ENCODE measurements around the gene ZFPL1. TPM values are rescaled to one million over a fixed set of nuclear protein-coding genes. Genes with fewer than 3 reads are reported as not detected.

ZFPL1 gene
- polyA plus RNA-seq, 1 donor: 35.8 TPM

- Histone ChIP-seq H3K9me3 (ENCODE audit: control insufficient read depth, low read depth, low read length) (no peaks in the 10 kb centered on the region), H3K27me3 (ENCODE audit: control insufficient read depth, insufficient read depth, low read length) (no peaks in the 10 kb centered on the region)
- WGBS (ENCODE audit: insufficient coverage, low lambda C conversion rate): no CpG with 5 or more reads among the region's 3 CpGs
Observed at GRCh38 chr11:65059523-65059922, 24.5 kb upstream of the ZFPL1 start.

GRCh38 chr11:65059959-65060824 is 23.8 kb upstream of the ZFPL1 start:
- Histone ChIP-seq H3K9me3 (ENCODE audit: control insufficient read depth, low read depth, low read length) (no peaks in the 10 kb centered on the region), H3K36me3 (ENCODE audit: control insufficient read depth, insufficient read depth, low read length) (no peaks in the 10 kb centered on the region), H3K27me3 (ENCODE audit: control insufficient read depth, insufficient read depth, low read length) (no peaks in the 10 kb centered on the region), H3K4me1 (ENCODE audit: control insufficient read depth, insufficient read depth, low read length) (peaks cover 20% of the 10 kb centered on the region), H3K4me3 (ENCODE audit: low read length) (no peak overlapping the region), H3K27ac (ENCODE audit: low read length) (no peak overlapping the region)
- peak in 1 of 2 donors; percentile 61 for DNase-seq
- no CpG with 5 or more reads among the region's 10 CpGs for WGBS (ENCODE audit: insufficient coverage, low lambda C conversion rate)

More at GRCh38 chr11:65059523-65059922, 24.5 kb upstream of the ZFPL1 start:
- no peak for DNase-seq
- no peak overlapping the region for H3K27ac ChIP-seq (ENCODE audit: low read length)
- peaks cover 21% of the 10 kb centered on the region for H3K4me1 ChIP-seq (ENCODE audit: control insufficient read depth, insufficient read depth, low read length)
- H3K4me3 ChIP-seq (ENCODE audit: low read length): no peak overlapping the region
- no peaks in the 10 kb centered on the region for H3K36me3 ChIP-seq (ENCODE audit: control insufficient read depth, insufficient read depth, low read length)

- no peak overlapping the region for H3K27ac ChIP-seq (ENCODE audit: low read length)
- 75% methylated on average over 2 of the region's 9 CpGs for WGBS (ENCODE audit: insufficient coverage, low lambda C conversion rate)
- H3K4me3 ChIP-seq (ENCODE audit: low read length): no peak overlapping the region
- no peaks in the 10 kb centered on the region for H3K27me3 ChIP-seq (ENCODE audit: control insufficient read depth, insufficient read depth, low read length)
- H3K36me3 ChIP-seq (ENCODE audit: control insufficient read depth, insufficient read depth, low read length): no peaks in the 10 kb centered on the region
- no peak for DNase-seq
- H3K4me1 ChIP-seq (ENCODE audit: control insufficient read depth, insufficient read depth, low read length): peaks cover 26% of the 10 kb centered on the region
- H3K9me3 ChIP-seq (ENCODE audit: control insufficient read depth, low read depth, low read length): no peaks in the 10 kb centered on the region
Observed at GRCh38 chr11:65060913-65061408, 23.1 kb upstream of the ZFPL1 start.

- Histone ChIP-seq H3K27ac (ENCODE audit: low read length) (no peak overlapping the region), H3K4me1 (ENCODE audit: control insufficient read depth, insufficient read depth, low read length) (peaks cover 28% of the 10 kb centered on the region), H3K36me3 (ENCODE audit: control insufficient read depth, insufficient read depth, low read length) (no peaks in the 10 kb centered on the region), H3K4me3 (ENCODE audit: low read length) (no peak overlapping the region), H3K27me3 (ENCODE audit: control insufficient read depth, insufficient read depth, low read length) (no peaks in the 10 kb centered on the region), H3K9me3 (ENCODE audit: control insufficient read depth, low read depth, low read length) (no peaks in the 10 kb centered on the region)
- DNase-seq: no peak
- no CpG with 5 or more reads among the region's 3 CpGs for WGBS (ENCODE audit: insufficient coverage, low lambda C conversion rate)
Observed at GRCh38 chr11:65063532-65063931, 20.5 kb upstream of the ZFPL1 start.

GRCh38 chr11:65064847-65065240 is 19.2 kb upstream of the ZFPL1 start:
- Histone ChIP-seq H3K4me1 (ENCODE audit: control insufficient read depth, insufficient read depth, low read length) (peaks cover 30% of the 10 kb centered on the region), H3K36me3 (ENCODE audit: control insufficient read depth, insufficient read depth, low read length) (no peaks in the 10 kb centered on the region), H3K4me3 (ENCODE audit: low read length) (no peak overlapping the region), H3K9me3 (ENCODE audit: control insufficient read depth, low read depth, low read length) (no peaks in the 10 kb centered on the region), H3K27ac (ENCODE audit: low read length) (no peak overlapping the region), H3K27me3 (ENCODE audit: control insufficient read depth, insufficient read depth, low read length) (no peaks in the 10 kb centered on the region)
- 93% methylated on average over 3 of the region's 4 CpGs for WGBS (ENCODE audit: insufficient coverage, low lambda C conversion rate)
- no peak for DNase-seq

DNA sequence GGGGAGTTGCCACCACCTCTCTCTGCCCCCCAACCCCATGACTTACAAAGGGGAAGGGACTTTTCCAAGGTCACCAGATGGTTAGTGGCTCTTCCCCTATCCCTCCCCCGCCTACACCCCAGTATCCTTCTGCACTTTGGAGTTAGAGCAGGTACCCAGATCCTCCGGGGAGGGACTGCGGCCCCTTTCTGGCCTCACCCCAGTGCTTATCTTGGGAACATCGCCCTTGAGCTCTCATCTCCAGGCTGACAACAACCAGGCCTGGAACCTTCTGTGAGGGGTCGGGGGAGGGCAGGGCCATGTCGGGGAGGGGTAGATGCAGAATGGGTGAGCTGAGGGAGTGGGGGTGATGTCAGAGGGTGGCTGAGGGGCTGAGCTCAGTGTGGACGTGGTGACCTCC is 18.2 kb upstream of the ZFPL1 start:
- no peak overlapping the region for H3K4me3 ChIP-seq (ENCODE audit: low read length)
- peaks cover 25% of the 10 kb centered on the region for H3K4me1 ChIP-seq (ENCODE audit: control insufficient read depth, insufficient read depth, low read length)
- peak in 1 of 2 donors; percentile 50 for DNase-seq
- no peaks in the 10 kb centered on the region for H3K9me3 ChIP-seq (ENCODE audit: control insufficient read depth, low read depth, low read length)
- no peaks in the 10 kb centered on the region for H3K36me3 ChIP-seq (ENCODE audit: control insufficient read depth, insufficient read depth, low read length)
- peak overlapping the region; percentile 25 for H3K27ac ChIP-seq (ENCODE audit: low read length)
- no CpG with 5 or more reads among the region's 7 CpGs for WGBS (ENCODE audit: insufficient coverage, low lambda C conversion rate)
- no peaks in the 10 kb centered on the region for H3K27me3 ChIP-seq (ENCODE audit: control insufficient read depth, insufficient read depth, low read length)

DNA sequence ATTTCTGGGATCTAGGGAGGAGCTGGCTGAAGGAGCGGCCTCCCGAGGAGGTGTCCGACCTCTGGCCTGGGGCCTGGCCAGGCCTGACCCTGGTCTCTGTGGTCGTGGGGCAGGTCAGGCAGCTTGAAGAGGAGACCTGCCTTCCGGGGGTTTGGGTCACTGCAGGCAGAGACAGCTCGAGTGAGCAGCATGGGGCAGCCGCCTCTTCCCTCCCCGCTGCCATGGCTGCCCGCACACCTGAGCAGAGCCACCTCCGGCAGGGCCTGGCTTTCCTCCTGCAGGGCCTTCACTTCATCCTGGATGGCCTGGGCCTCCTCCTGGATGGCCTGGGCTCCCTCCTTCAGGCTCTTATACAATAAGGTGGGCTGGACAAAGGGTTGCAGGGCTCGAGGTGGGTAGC is 17.7 kb upstream of the ZFPL1 start:
- no peak overlapping the region for H3K4me3 ChIP-seq (ENCODE audit: low read length)
- WGBS (ENCODE audit: insufficient coverage, low lambda C conversion rate): no CpG with 5 or more reads among the region's 11 CpGs
- H3K27me3 ChIP-seq (ENCODE audit: control insufficient read depth, insufficient read depth, low read length): no peaks in the 10 kb centered on the region
- peak overlapping the region; percentile 25 for H3K27ac ChIP-seq (ENCODE audit: low read length)
- no peaks in the 10 kb centered on the region for H3K36me3 ChIP-seq (ENCODE audit: control insufficient read depth, insufficient read depth, low read length)
- H3K4me1 ChIP-seq (ENCODE audit: control insufficient read depth, insufficient read depth, low read length): peaks cover 25% of the 10 kb centered on the region
- DNase-seq: no peak
- H3K9me3 ChIP-seq (ENCODE audit: control insufficient read depth, low read depth, low read length): no peaks in the 10 kb centered on the region

DNA sequence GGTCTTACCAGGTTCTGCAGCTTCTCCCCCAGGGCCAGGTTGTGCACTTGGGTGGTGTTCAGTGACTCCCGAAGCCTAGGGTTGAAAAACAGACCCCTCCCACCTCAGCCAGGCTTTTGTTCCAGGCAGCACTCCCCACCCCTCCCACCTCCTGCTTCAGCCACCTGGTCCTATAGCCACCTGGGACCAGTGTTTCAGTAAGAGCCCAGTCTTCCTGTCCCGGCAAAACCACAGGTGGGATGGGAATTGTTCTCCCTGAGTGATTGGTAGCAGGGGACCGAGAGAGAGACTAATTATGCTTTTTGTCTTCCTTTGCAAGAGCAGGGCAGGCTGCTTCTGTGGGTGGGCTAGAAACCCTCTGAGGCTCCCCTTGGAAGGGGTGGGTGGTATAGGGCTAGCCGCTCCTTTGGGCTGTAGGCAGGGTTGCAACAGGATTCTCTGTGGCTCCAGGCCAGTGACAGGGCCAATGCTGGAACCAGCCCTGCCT is 17.2 kb upstream of the ZFPL1 start:
- no peaks in the 10 kb centered on the region for H3K9me3 ChIP-seq (ENCODE audit: control insufficient read depth, low read depth, low read length)
- WGBS (ENCODE audit: insufficient coverage, low lambda C conversion rate): no CpG with 5 or more reads among the region's 4 CpGs
- DNase-seq: no peak
- no peaks in the 10 kb centered on the region for H3K36me3 ChIP-seq (ENCODE audit: control insufficient read depth, insufficient read depth, low read length)
- peaks cover 25% of the 10 kb centered on the region for H3K4me1 ChIP-seq (ENCODE audit: control insufficient read depth, insufficient read depth, low read length)
- no peaks in the 10 kb centered on the region for H3K27me3 ChIP-seq (ENCODE audit: control insufficient read depth, insufficient read depth, low read length)
- no peak overlapping the region for H3K4me3 ChIP-seq (ENCODE audit: low read length)
- no peak overlapping the region for H3K27ac ChIP-seq (ENCODE audit: low read length)

GRCh38 chr11:65067446-65067845 is 16.6 kb upstream of the ZFPL1 start:
- H3K36me3 ChIP-seq (ENCODE audit: control insufficient read depth, insufficient read depth, low read length): no peaks in the 10 kb centered on the region
- H3K27me3 ChIP-seq (ENCODE audit: control insufficient read depth, insufficient read depth, low read length): no peaks in the 10 kb centered on the region
- H3K4me3 ChIP-seq (ENCODE audit: low read length): no peak overlapping the region
- no peak overlapping the region for H3K27ac ChIP-seq (ENCODE audit: low read length)
- WGBS (ENCODE audit: insufficient coverage, low lambda C conversion rate): no CpG with 5 or more reads among the region's 10 CpGs
- no peaks in the 10 kb centered on the region for H3K9me3 ChIP-seq (ENCODE audit: control insufficient read depth, low read depth, low read length)
- H3K4me1 ChIP-seq (ENCODE audit: control insufficient read depth, insufficient read depth, low read length): peaks cover 25% of the 10 kb centered on the region
- DNase-seq: no peak

- Histone ChIP-seq H3K4me1 (ENCODE audit: control insufficient read depth, insufficient read depth, low read length) (peaks cover 25% of the 10 kb centered on the region), H3K27ac (ENCODE audit: low read length) (peak overlapping the region; percentile 11), H3K36me3 (ENCODE audit: control insufficient read depth, insufficient read depth, low read length) (no peaks in the 10 kb centered on the region), H3K9me3 (ENCODE audit: control insufficient read depth, low read depth, low read length) (no peaks in the 10 kb centered on the region), H3K27me3 (ENCODE audit: control insufficient read depth, insufficient read depth, low read length) (no peaks in the 10 kb centered on the region), H3K4me3 (ENCODE audit: low read length) (no peak overlapping the region)
- WGBS (ENCODE audit: insufficient coverage, low lambda C conversion rate): no CpG with 5 or more reads among the region's 9 CpGs
- peak in 1 of 2 donors; percentile 60 for DNase-seq
Observed at GRCh38 chr11:65069217-65069616, 14.8 kb upstream of the ZFPL1 start.
